GM12878 (cell line): ENCODE measurements around the gene POLR3G. TPM values are rescaled to one million over a fixed set of nuclear protein-coding genes. Genes with fewer than 3 reads are reported as not detected.

Experiments used
- ATAC-seq: fragments of 200-7000 bp; cut with Tn5 transposase; 3 replicates; pipeline ENCODE4 v1.9.1; 2020; ENCODE audit warnings: mild to moderate bottlenecking, moderate library complexity
- BruUV-seq: library from RNA; stranded (reverse); fragments of 400-500 nt; replicated peaks from 2 replicates; lab custom pipeline; 2021; lab: Mats Ljungman, UMichigan
- CTCF ChIA-PET: fragments of 300-600 bp; sonication (Branson Sonifier 250); formaldehyde crosslinking; extraction: SDS; loops from one replicate; lab custom pipeline; 2021; ENCODE audit warnings: inconsistent platforms; lab: Yijun Ruan, JAX
- POLR2A ChIA-PET: fragments of 350-600 bp; formaldehyde crosslinking; extraction: SDS; loops from one replicate; lab custom pipeline; 2021; ENCODE audit warnings: inconsistent platforms; lab: Charles Lee
- RAD21 ChIA-PET: fragments of 300-600 bp; sonication (Branson Sonifier 250); formaldehyde crosslinking; loops from one replicate; lab custom pipeline; 2023; ENCODE audit warnings: antibody characterized with exemption; ENCODE audit not compliant: unreplicated experiment; lab: Charles Lee
- SMC1A ChIA-PET: fragments of 300-600 bp; sonication (Branson Sonifier 250); formaldehyde crosslinking; loops from one replicate; lab custom pipeline; 2023; ENCODE audit not compliant: unreplicated experiment, uncharacterized antibody; lab: Charles Lee
- DNase-seq: peaks from one replicate; pipeline ENCODE4 v3.0.0-alpha.2; 2011; ENCODE audit warnings: low read depth, low spot score
- FAIRE-seq: peaks from 3 replicates; lab custom pipeline; 2011; peaks lifted over from hg19 to GRCh38; lab: Jason Lieb, UNC
- H2AFZ ChIP-seq: 2 replicates; pipeline ENCODE4 v1.6.0; 2011; ENCODE audit warnings: low read depth, low read length, control low read depth; ENCODE audit not compliant: control insufficient read depth
- H3K27ac ChIP-seq: 2 replicates; pipeline ENCODE4 v1.5.1; 2011; ENCODE audit warnings: control low read depth; ENCODE audit not compliant: control insufficient read depth, insufficient read depth
- H3K27me3 ChIP-seq, 2 experiments: replicated peaks in 1 of 2; 2 replicates each; pipeline versions ENCODE4 v1.6.0 to v1.6.1; 2011; ENCODE audit warnings: low read length in 1 of 2; ENCODE audit not compliant: control insufficient read depth in 2 of 2, insufficient read depth in 2 of 2
- H3K36me3 ChIP-seq, 2 experiments: 2 replicates each; pipeline ENCODE4 v1.5.1; 2011; ENCODE audit warnings: low read length in 1 of 2; ENCODE audit not compliant: control insufficient read depth in 2 of 2, insufficient read depth in 2 of 2
- H3K4me1 ChIP-seq: 2 replicates; pipeline ENCODE4 v1.6.1; 2011; ENCODE audit warnings: mild to moderate bottlenecking, low read length, moderate library complexity, mixed read lengths; ENCODE audit not compliant: control insufficient read depth, insufficient read depth
- H3K4me2 ChIP-seq: 2 replicates; pipeline ENCODE4 v1.6.0; 2011; ENCODE audit warnings: control low read depth; ENCODE audit not compliant: control insufficient read depth, insufficient read depth
- H3K4me3 ChIP-seq: fragments of 200-600 bp; sonication (generic); 2 replicates; pipeline ENCODE4 v1.5.1; 2016
- H3K79me2 ChIP-seq: 2 replicates; pipeline ENCODE4 v1.6.0; 2011; ENCODE audit warnings: low read length; ENCODE audit not compliant: control insufficient read depth, insufficient read depth
- H3K9ac ChIP-seq: 2 replicates; pipeline ENCODE4 v1.8.0; 2011; ENCODE audit warnings: low read length, control low read depth, mixed read lengths; ENCODE audit not compliant: control insufficient read depth, insufficient read depth
- H3K9me3 ChIP-seq: replicated peaks from 3 replicates; pipeline ENCODE4 v1.5.1; 2011; ENCODE audit warnings: mild to moderate bottlenecking, low read length; ENCODE audit not compliant: control insufficient read depth, insufficient read depth
- H4K20me1 ChIP-seq: 2 replicates; pipeline ENCODE4 v1.6.0; 2011; ENCODE audit not compliant: control insufficient read depth, insufficient read depth
- BCL11A ChIP-seq: IDR thresholded peaks from 2 replicates; pipeline ENCODE4 v1.6.1; 2011; ENCODE audit warnings: low read depth, low read length
- BCL3 ChIP-seq: IDR thresholded peaks from 2 replicates; pipeline ENCODE4 v1.6.1; 2011; ENCODE audit warnings: borderline replicate concordance, low read depth, mild to moderate bottlenecking, moderate library complexity, low read length; ENCODE audit not compliant: insufficient read depth, poor library complexity, severe bottlenecking
- BRCA1 ChIP-seq: IDR thresholded peaks from 2 replicates; pipeline ENCODE4 v1.6.1; 2011; ENCODE audit warnings: low read depth, low read length, improper control_type of control experiment
- CHD2 ChIP-seq: IDR thresholded peaks from 2 replicates; pipeline ENCODE4 v1.6.1; 2011; ENCODE audit warnings: low read depth, low read length, improper control_type of control experiment, borderline replicate concordance
- ESRRA ChIP-seq: IDR thresholded peaks from 2 replicates; pipeline ENCODE4 v1.6.1; 2012; ENCODE audit warnings: mild to moderate bottlenecking, low read length, improper control_type of control experiment
- ETV6 ChIP-seq, 2 experiments: fragments of 450-650 bp in 1 of 2; IDR thresholded peaks in 1 of 2; conservative IDR thresholded peaks in 1 of 2; 2 replicates each; pipeline ENCODE4 v1.6.1; 2014; ENCODE audit warnings: antibody characterized with exemption in 1 of 2, borderline replicate concordance in 1 of 2, low read depth in 1 of 2, mild to moderate bottlenecking in 1 of 2, moderate library complexity in 1 of 2
- EZH2 ChIP-seq: IDR thresholded peaks from 2 replicates; pipeline ENCODE4 v1.6.1; 2012; ENCODE audit warnings: low read depth, mild to moderate bottlenecking, control low read depth, inconsistent platforms, low read length, borderline replicate concordance; ENCODE audit not compliant: control insufficient read depth
- MXI1 ChIP-seq: fragments of 150-350 bp; IDR thresholded peaks from 2 replicates; pipeline ENCODE4 v1.6.1; 2011; ENCODE audit warnings: low read depth, mild to moderate bottlenecking, inconsistent platforms, low read length, improper control_type of control experiment
- NFIC ChIP-seq: IDR thresholded peaks from 2 replicates; pipeline ENCODE4 v1.6.1; 2012; ENCODE audit warnings: low read depth, mild to moderate bottlenecking, inconsistent platforms, low read length, moderate library complexity
- NFXL1 ChIP-seq: fragments of 450-650 bp; IDR thresholded peaks from 2 replicates; pipeline ENCODE4 v1.6.1; 2017; ENCODE audit warnings: antibody characterized with exemption, mild to moderate bottlenecking, borderline replicate concordance
- RUNX3 ChIP-seq: IDR thresholded peaks from 2 replicates; pipeline ENCODE4 v1.6.1; 2012; ENCODE audit warnings: low read length, inconsistent platforms
- SMARCA5 ChIP-seq: fragments of 450-650 bp; IDR thresholded peaks from 2 replicates; pipeline ENCODE4 v1.6.1; 2017; ENCODE audit warnings: mild to moderate bottlenecking
- SPI1 ChIP-seq: IDR thresholded peaks from 2 replicates; pipeline ENCODE4 v1.6.1; 2011; ENCODE audit warnings: low read depth, mild to moderate bottlenecking, low read length, moderate library complexity, borderline replicate concordance; ENCODE audit not compliant: insufficient read depth
- TBL1XR1 ChIP-seq: IDR thresholded peaks from 2 replicates; pipeline ENCODE4 v1.6.1; 2012; ENCODE audit warnings: low read depth, low read length, improper control_type of control experiment
- WRNIP1 ChIP-seq: IDR thresholded peaks from 2 replicates; pipeline ENCODE4 v1.6.1; 2011; ENCODE audit warnings: low read depth, low read length, improper control_type of control experiment, borderline replicate concordance
- ZNF384 ChIP-seq: IDR thresholded peaks from 2 replicates; pipeline ENCODE4 v1.6.1; 2012; ENCODE audit warnings: low read depth, mild to moderate bottlenecking, low read length, improper control_type of control experiment, borderline replicate concordance
- ZNF622 ChIP-seq: fragments of 450-650 bp; IDR thresholded peaks from 2 replicates; pipeline ENCODE4 v1.6.1; 2017; ENCODE audit warnings: mild to moderate bottlenecking, inconsistent platforms
- WGBS: methylation state at CpG from one replicate; pipeline ENCODE4 v1.1.6; 2016; ENCODE audit warnings: low lambda C conversion rate; ENCODE audit not compliant: insufficient replicate concordance, insufficient coverage; ENCODE audit errors: missing lambda C conversion rate; 5-methylcytosine and 5-hydroxymethylcytosine counted together
- in situ Hi-C: fragments of 300-500 bp; cut with MboI; formaldehyde crosslinking; loops from 9 replicates; pipeline ENCODE4 v1.14.3; 2018; ENCODE audit warnings: mixed read lengths
- intact Hi-C: fragments of 100-400 bp; cut with micrococcal nuclease; formaldehyde crosslinking; loops from one replicate; pipeline ENCODE4 v1.14.2; 2022; ENCODE audit not compliant: unreplicated experiment
- polyA plus RNA-seq, 11 experiments: library from polyadenylated mRNA; depleted of rRNA in 4 of 11; unstranded in 6 of 11; stranded (reverse) in 5 of 11; fragments of >200 nt; fragmentation: Nextera tagmentation in 4 of 11; fragmentation: Illumina TruSeq in 1 of 11; extraction: Ambion mirVana in 4 of 11; extraction: Trizol in 1 of 11; gene quantifications; 1 replicate in 1 of 11; 2 replicates in 10 of 11; pipeline versions ENCODE4 v1.2.1 to v1.2.3, GENCODE V29; 2011 to 2016; ENCODE audit warnings: inconsistent platforms in 2 of 11, missing spikeins in 2 of 11, low read depth in 1 of 11
- total RNA-seq, 4 experiments: library from RNA; depleted of rRNA in 3 of 4; stranded (reverse); fragments of >200 nt in 3 of 4; fragmentation: Illumina TruSeq in 1 of 4; extraction: Trizol in 1 of 4; gene quantifications; 2 replicates each; pipeline versions ENCODE4 v1.2.1 to v1.2.3, GENCODE V29; 2013 to 2021
- TF ChIP-seq, protein P1 (sequence below): fragments of 450-650 bp; IDR thresholded peaks from 2 replicates; pipeline ENCODE4 v1.6.1; 2018; ENCODE audit warnings: borderline replicate concordance, mild to moderate bottlenecking; ENCODE audit not compliant: partially characterized antibody
- TF ChIP-seq, protein P2 (sequence below): IDR thresholded peaks from 2 replicates; pipeline ENCODE4 v1.6.1; 2012; ENCODE audit warnings: low read depth, low read length, improper control_type of control experiment

POLR3G gene
- total and polyA plus RNA-seq, 10 of the 15 experiments (the other 5 are each of a cell fraction or from before 2014, with no cell fraction given), result 15.2 to 50.9 (median 27.5) TPM

GRCh38 chr5:90550963-90551362 lies 76.3 kb downstream of the POLR3G start (continued):
- TF ChIP-seq TBL1XR1 (no peak), ESRRA (no peak), CHD2 (no peak), ZNF622 (no peak), ETV6 (conservative IDR thresholded peaks at IDR 0.05 in 1 of 2, IDR thresholded peaks at IDR 0.05 in 1 of 2; ENCODE audit: borderline replicate concordance in 1 of 2, low read depth in 1 of 2) (no peak)

GRCh38 chr5:90551376-90551775 lies 76.7 kb downstream of the POLR3G start:
- ChIA-PET CTCF (interaction anchor here (1.3 kb wide), 1 partner anchor 112 kb away, joined by 3 read pairs; no protein-coding TSS in a partner anchor), POLR2A (no interaction called here), RAD21 (no interaction called here), SMC1A (no interaction called here)
- H2AFZ ChIP-seq, result no peak overlapping the region
- ATAC-seq (peak; percentile 48), DNase-seq (no peak), FAIRE-seq (no peak)
- intact Hi-C loops (no loop called here), in situ Hi-C loops (no loop called here)
- no peak overlapping the region for H3K4me2 ChIP-seq
- no peaks in the 10 kb centered on the region for H4K20me1 ChIP-seq
- no peak overlapping the region for H3K4me3 ChIP-seq
- 27% methylated on average over 5 of the region's 5 CpGs for WGBS
- H3K9ac ChIP-seq, result no peak overlapping the region
- no peak overlapping the region for H3K27ac ChIP-seq
- TF ChIP-seq SMARCA5, result no peak
- no peak for TF ChIP-seq BRCA1
- TF ChIP-seq SPI1, result peak; percentile 75; the same call in 1 of the 2 replicates
- peak; percentile 44; the same call in 1 of the 2 replicates for TF ChIP-seq ZNF384
- TF ChIP-seq, protein P1, sequence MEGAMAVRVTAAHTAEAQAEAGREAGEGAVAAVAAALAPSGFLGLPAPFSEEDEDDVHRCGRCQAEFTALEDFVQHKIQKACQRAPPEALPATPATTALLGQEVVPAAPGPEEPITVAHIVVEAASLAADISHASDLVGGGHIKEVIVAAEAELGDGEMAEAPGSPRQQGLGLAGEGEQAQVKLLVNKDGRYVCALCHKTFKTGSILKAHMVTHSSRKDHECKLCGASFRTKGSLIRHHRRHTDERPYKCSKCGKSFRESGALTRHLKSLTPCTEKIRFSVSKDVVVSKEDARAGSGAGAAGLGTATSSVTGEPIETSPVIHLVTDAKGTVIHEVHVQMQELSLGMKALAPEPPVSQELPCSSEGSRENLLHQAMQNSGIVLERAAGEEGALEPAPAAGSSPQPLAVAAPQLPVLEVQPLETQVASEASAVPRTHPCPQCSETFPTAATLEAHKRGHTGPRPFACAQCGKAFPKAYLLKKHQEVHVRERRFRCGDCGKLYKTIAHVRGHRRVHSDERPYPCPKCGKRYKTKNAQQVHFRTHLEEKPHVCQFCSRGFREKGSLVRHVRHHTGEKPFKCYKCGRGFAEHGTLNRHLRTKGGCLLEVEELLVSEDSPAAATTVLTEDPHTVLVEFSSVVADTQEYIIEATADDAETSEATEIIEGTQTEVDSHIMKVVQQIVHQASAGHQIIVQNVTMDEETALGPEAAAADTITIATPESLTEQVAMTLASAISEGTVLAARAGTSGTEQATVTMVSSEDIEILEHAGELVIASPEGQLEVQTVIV, result no peak
- TF ChIP-seq WRNIP1, result no peak
- TF ChIP-seq RUNX3, result peak; percentile 51
- no peak for TF ChIP-seq MXI1
- TF ChIP-seq, protein P2, sequence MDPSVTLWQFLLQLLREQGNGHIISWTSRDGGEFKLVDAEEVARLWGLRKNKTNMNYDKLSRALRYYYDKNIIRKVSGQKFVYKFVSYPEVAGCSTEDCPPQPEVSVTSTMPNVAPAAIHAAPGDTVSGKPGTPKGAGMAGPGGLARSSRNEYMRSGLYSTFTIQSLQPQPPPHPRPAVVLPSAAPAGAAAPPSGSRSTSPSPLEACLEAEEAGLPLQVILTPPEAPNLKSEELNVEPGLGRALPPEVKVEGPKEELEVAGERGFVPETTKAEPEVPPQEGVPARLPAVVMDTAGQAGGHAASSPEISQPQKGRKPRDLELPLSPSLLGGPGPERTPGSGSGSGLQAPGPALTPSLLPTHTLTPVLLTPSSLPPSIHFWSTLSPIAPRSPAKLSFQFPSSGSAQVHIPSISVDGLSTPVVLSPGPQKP, result no peak
- TF ChIP-seq BCL3, result no peak
- no peak for TF ChIP-seq NFIC
- no peak for TF ChIP-seq NFXL1
- TF ChIP-seq BCL11A, result no peak
- TF ChIP-seq EZH2, result no peak
- H3K79me2 ChIP-seq, result no peaks in the 10 kb centered on the region
- no peaks in the 10 kb centered on the region for H3K4me1 ChIP-seq
- BruUV-seq, result no TSS peak
- H3K27me3 ChIP-seq, result peaks cover 0 to 2% of the 10 kb centered on the region in 2 experiments; a peak in 2 of 4 replicates
- H3K9me3 ChIP-seq, result no peaks in the 10 kb centered on the region
- H3K36me3 ChIP-seq, result no peaks in the 10 kb centered on the region
